SK-N-SH (cell line): ENCODE results near the gene FMNL2. TPM values are rescaled to one million over a fixed set of nuclear protein-coding genes. Genes with fewer than 3 reads are reported as not detected.

Experiments used
- CTCF ChIA-PET: fragments of 300-600, 350-600 bp; formaldehyde crosslinking; extraction: SDS; loops from one replicate; lab custom pipeline; 2021; lab: Yijun Ruan, JAX
- POLR2A ChIA-PET: fragments of 350-600 bp; sonication (Branson Sonifier 250); formaldehyde crosslinking; extraction: SDS; loops from one replicate; lab custom pipeline; 2020; ENCODE audit warnings: antibody characterized with exemption, inconsistent platforms; lab: Yijun Ruan, JAX
- DNase-seq: peaks from one replicate; pipeline ENCODE4 v3.0.0; 2012
- H2AFZ ChIP-seq: fragments of 200-600 bp; sonication (generic); 2 replicates; pipeline ENCODE4 v1.8.1; 2016; ENCODE audit warnings: antibody characterized with exemption, mild to moderate bottlenecking, low read depth
- H3F3A ChIP-seq: fragments of 200-600 bp; sonication (generic); replicated peaks from 2 replicates; pipeline ENCODE3; 2016; ENCODE audit warnings: antibody characterized with exemption, mild to moderate bottlenecking; ENCODE audit not compliant: insufficient read depth
- H3K27ac ChIP-seq, 2 experiments: fragments of 200-500 bp in 1 of 2; fragments of 200-600 bp in 1 of 2; sonication (Bioruptor generic) in 1 of 2; sonication (generic), shearing (Covaris generic) in 1 of 2; 2 replicates each; pipeline versions ENCODE4 v1.5.1 to v1.6.1; 2014 to 2016; ENCODE audit warnings: low read depth in 2 of 2, inconsistent platforms in 1 of 2, low read length in 1 of 2, mild to moderate bottlenecking in 1 of 2, mixed read lengths in 1 of 2
- H3K27me3 ChIP-seq: fragments of 200-600 bp; sonication (generic), shearing (Covaris generic); 2 replicates; pipeline ENCODE4 v1.6.1; 2016; ENCODE audit warnings: mixed run types; ENCODE audit not compliant: insufficient read depth
- H3K36me3 ChIP-seq, 2 experiments: fragments of 200-500 bp in 1 of 2; fragments of 200-600 bp in 1 of 2; sonication (Bioruptor generic) in 1 of 2; sonication (generic) in 1 of 2; replicated peaks in 1 of 2; 2 replicates each; pipeline versions ENCODE3 to v1.5.1; 2014 to 2016; ENCODE audit warnings: low read length in 1 of 2, mild to moderate bottlenecking in 1 of 2; ENCODE audit not compliant: insufficient read depth in 2 of 2, control insufficient read depth in 1 of 2
- H3K4me1 ChIP-seq, 2 experiments: fragments of 200-500 bp in 1 of 2; fragments of 200-600 bp in 1 of 2; sonication (Bioruptor generic) in 1 of 2; sonication (generic), shearing (Covaris generic) in 1 of 2; 2 replicates each; pipeline versions ENCODE4 v1.5.1 to v1.6.1; 2014 to 2016; ENCODE audit warnings: low read depth in 1 of 2, low read length in 1 of 2, mixed run types in 1 of 2; ENCODE audit not compliant: insufficient read depth in 2 of 2, control insufficient read depth in 1 of 2
- H3K4me2 ChIP-seq: fragments of 200-600 bp; sonication (generic), shearing (Covaris generic); 2 replicates; pipeline ENCODE4 v1.6.1; 2017; ENCODE audit warnings: mixed run types
- H3K4me3 ChIP-seq, 2 experiments: fragments of 200-500 bp in 1 of 2; fragments of 200-600 bp in 1 of 2; sonication (Bioruptor generic) in 1 of 2; sonication (generic), shearing (Covaris generic) in 1 of 2; 2 replicates each; pipeline versions ENCODE4 v1.5.1 to v1.8.1; 2014 to 2016; ENCODE audit warnings: low read depth in 2 of 2, inconsistent platforms in 1 of 2, low read length in 1 of 2, mild to moderate bottlenecking in 1 of 2, mixed read lengths in 1 of 2, moderate library complexity in 1 of 2
- H3K79me2 ChIP-seq: fragments of 200-600 bp; sonication (generic); 2 replicates; pipeline ENCODE4 v1.8.1; 2017; ENCODE audit warnings: mild to moderate bottlenecking; ENCODE audit not compliant: insufficient read depth
- H3K9ac ChIP-seq: fragments of 200-600 bp; sonication (generic); 2 replicates; pipeline ENCODE4 v1.6.1; 2017; ENCODE audit warnings: mixed run types
- H3K9me2 ChIP-seq: fragments of 200-600 bp; sonication (generic); 2 replicates; pipeline ENCODE4 v1.6.1; 2017; ENCODE audit warnings: mixed run types
- H3K9me3 ChIP-seq: fragments of 200-600 bp; sonication (generic); 2 replicates; pipeline ENCODE4 v1.6.1; 2017; ENCODE audit warnings: mixed run types, mild to moderate bottlenecking, moderate library complexity
- H4K20me1 ChIP-seq: fragments of 200-600 bp; sonication (generic); 2 replicates; pipeline ENCODE4 v1.6.1; 2017; ENCODE audit warnings: mild to moderate bottlenecking, mixed run types; ENCODE audit not compliant: insufficient read depth
- EP300 ChIP-seq, 2 experiments: IDR thresholded peaks; 2 replicates each; pipeline versions ENCODE4 v1.4.0 to v1.6.1; 2012; ENCODE audit warnings: borderline replicate concordance in 1 of 2, low read depth in 1 of 2, low read length in 1 of 2
- EZH2phosphoT487 ChIP-seq: fragments of 200-600 bp; sonication (generic); IDR thresholded peaks from 2 replicates; pipeline ENCODE4 v1.6.1; 2017; ENCODE audit warnings: low read depth, mixed run types, mild to moderate bottlenecking, antibody characterized with exemption, moderate library complexity, borderline replicate concordance
- FOXJ3 ChIP-seq: sonication (generic); formaldehyde crosslinking; IDR thresholded peaks from 2 replicates; pipeline ENCODE4 v1.5.1; 2020; ENCODE audit warnings: mild to moderate bottlenecking, missing genetic modification reagents
- GABPA ChIP-seq: IDR thresholded peaks from 2 replicates; pipeline ENCODE4 v1.4.0; 2012; ENCODE audit warnings: low read depth, mild to moderate bottlenecking
- GATA2 ChIP-seq: sonication (generic); formaldehyde crosslinking; IDR thresholded peaks from 2 replicates; pipeline ENCODE4 v1.5.0; 2020; ENCODE audit warnings: mild to moderate bottlenecking, missing genetic modification reagents
- MXI1 ChIP-seq: IDR thresholded peaks from 2 replicates; pipeline ENCODE4 v1.6.1; 2012; ENCODE audit warnings: mild to moderate bottlenecking, low read depth, low read length, improper control_type of control experiment
- NRF1 ChIP-seq: IDR thresholded peaks from 2 replicates; pipeline ENCODE4 v1.6.1; 2012; ENCODE audit warnings: low read depth, mild to moderate bottlenecking, low read length
- RAD21 ChIP-seq: IDR thresholded peaks from 2 replicates; pipeline ENCODE4 v1.6.1; 2012; ENCODE audit warnings: mild to moderate bottlenecking, low read length
- RXRA ChIP-seq: IDR thresholded peaks from 2 replicates; pipeline ENCODE4 v1.4.0; 2012; ENCODE audit warnings: low read depth, mild to moderate bottlenecking, borderline replicate concordance
- SIN3A ChIP-seq: IDR thresholded peaks from 2 replicates; pipeline ENCODE4 v1.6.1; 2012; ENCODE audit warnings: low read depth, mild to moderate bottlenecking, low read length, moderate library complexity, borderline replicate concordance
- SMC3 ChIP-seq: IDR thresholded peaks from 2 replicates; pipeline ENCODE4 v1.6.1; 2012; ENCODE audit warnings: low read depth, low read length, improper control_type of control experiment
- WGBS: methylation state at CpG from one replicate; pipeline ENCODE4 v1.1.6; 2017; ENCODE audit warnings: low lambda C conversion rate; 5-methylcytosine and 5-hydroxymethylcytosine counted together
- polyA plus RNA-seq, 3 experiments: library from polyadenylated mRNA; depleted of rRNA; stranded (reverse); fragments of >200 nt; gene quantifications; 2 replicates each; pipeline ENCODE4 v1.2.3, GENCODE V29; 2012
- TF ChIP-seq, protein P1 (sequence below): IDR thresholded peaks from 2 replicates; pipeline ENCODE4; 2012
- TF ChIP-seq, protein P2 (sequence below): fragments of 200-600 bp; sonication (generic); IDR thresholded peaks from 2 replicates; pipeline ENCODE4 v1.6.1; 2017; ENCODE audit warnings: antibody characterized with exemption, mild to moderate bottlenecking, moderate library complexity
- TF ChIP-seq, protein P3 (sequence below): fragments of 150-350 bp; IDR thresholded peaks from 2 replicates; pipeline ENCODE4 v1.6.1; 2016; ENCODE audit warnings: mild to moderate bottlenecking, low read depth, low read length
- TF ChIP-seq, protein P4 (sequence below): IDR thresholded peaks from 2 replicates; pipeline ENCODE4 v1.4.0; 2012; ENCODE audit warnings: low read depth, borderline replicate concordance
- TF ChIP-seq, protein P5 (sequence below): fragments of 150-350 bp; IDR thresholded peaks from 2 replicates; pipeline ENCODE4 v1.6.1; 2017; ENCODE audit warnings: antibody characterized with exemption, low read length, low read depth, borderline replicate concordance

Gene FMNL2
- polyA plus RNA-seq, 1 of the 3 experiments (the other 2 are of a cell fraction), result 14.5 TPM

DNA sequence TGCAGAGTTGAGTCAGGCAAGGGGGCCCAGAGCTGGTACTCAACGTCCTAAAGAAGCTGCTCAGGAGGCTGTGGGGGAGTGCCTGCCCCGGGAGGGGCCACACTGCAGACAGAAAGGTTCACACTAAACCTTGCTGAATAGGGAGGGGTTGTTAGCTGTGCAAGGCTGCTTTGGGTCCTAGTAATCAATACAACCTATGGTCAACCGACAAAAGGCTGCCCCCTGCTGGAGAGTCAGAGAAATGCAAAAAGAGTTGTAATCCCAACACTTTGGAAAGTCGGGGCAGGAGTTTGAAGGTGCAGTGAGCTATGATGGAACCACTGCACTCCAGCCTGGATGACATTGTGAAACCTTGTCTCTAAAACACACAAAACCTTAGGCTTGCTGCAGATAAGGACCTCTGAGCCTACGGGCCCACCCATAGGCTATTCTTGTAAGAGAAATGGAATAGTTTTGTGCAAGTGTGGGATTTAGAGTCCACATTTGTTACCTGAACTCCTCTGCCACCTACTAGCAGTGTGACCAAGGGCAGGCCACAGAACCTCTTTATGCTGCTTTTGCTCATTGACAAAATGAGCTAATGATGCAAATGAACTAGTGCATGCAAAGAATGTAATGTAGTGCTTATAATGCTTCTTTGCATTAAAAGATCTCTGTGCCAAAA, 300.8 kb downstream of the FMNL2 start:
- no peaks in the 10 kb centered on the region for H3K9me2 ChIP-seq
- H3K4me3 ChIP-seq, result no peak overlapping the region
- H3K9ac ChIP-seq, result no peak overlapping the region
- H3K9me3 ChIP-seq, result no peaks in the 10 kb centered on the region
- peaks cover 15 to 61% of the 10 kb centered on the region in 2 experiments for H3K36me3 ChIP-seq
- DNase-seq, result peak; percentile 60
- H3F3A ChIP-seq, result no peaks in the 10 kb centered on the region
- no peaks in the 10 kb centered on the region for H3K4me1 ChIP-seq
- no peaks in the 10 kb centered on the region for H3K79me2 ChIP-seq
- H2AFZ ChIP-seq, result no peak overlapping the region
- ChIA-PET CTCF (interaction anchor here (0.7 to 4.4 kb wide), 57 partner anchors 8 to 619 kb away, joined by 3 to 37 read pairs (median 4); partner anchors contain the start of gene STAM2), POLR2A (no interaction called here)
- no peaks in the 10 kb centered on the region for H4K20me1 ChIP-seq
- H3K4me2 ChIP-seq, result no peak overlapping the region
- H3K27me3 ChIP-seq, result no peaks in the 10 kb centered on the region
- WGBS, result 31% methylated on average over 5 of the region's 5 CpGs
- no peak overlapping the region for H3K27ac ChIP-seq
- TF ChIP-seq GABPA (no peak), RAD21 (peak; percentile 80), SMC3 (peak; percentile 86)
- TF ChIP-seq, protein P1, sequence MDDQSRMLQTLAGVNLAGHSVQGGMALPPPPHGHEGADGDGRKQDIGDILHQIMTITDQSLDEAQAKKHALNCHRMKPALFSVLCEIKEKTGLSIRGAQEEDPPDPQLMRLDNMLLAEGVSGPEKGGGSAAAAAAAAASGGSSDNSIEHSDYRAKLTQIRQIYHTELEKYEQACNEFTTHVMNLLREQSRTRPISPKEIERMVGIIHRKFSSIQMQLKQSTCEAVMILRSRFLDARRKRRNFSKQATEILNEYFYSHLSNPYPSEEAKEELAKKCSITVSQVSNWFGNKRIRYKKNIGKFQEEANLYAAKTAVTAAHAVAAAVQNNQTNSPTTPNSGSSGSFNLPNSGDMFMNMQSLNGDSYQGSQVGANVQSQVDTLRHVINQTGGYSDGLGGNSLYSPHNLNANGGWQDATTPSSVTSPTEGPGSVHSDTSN, result no peak
- TF ChIP-seq, protein P2, sequence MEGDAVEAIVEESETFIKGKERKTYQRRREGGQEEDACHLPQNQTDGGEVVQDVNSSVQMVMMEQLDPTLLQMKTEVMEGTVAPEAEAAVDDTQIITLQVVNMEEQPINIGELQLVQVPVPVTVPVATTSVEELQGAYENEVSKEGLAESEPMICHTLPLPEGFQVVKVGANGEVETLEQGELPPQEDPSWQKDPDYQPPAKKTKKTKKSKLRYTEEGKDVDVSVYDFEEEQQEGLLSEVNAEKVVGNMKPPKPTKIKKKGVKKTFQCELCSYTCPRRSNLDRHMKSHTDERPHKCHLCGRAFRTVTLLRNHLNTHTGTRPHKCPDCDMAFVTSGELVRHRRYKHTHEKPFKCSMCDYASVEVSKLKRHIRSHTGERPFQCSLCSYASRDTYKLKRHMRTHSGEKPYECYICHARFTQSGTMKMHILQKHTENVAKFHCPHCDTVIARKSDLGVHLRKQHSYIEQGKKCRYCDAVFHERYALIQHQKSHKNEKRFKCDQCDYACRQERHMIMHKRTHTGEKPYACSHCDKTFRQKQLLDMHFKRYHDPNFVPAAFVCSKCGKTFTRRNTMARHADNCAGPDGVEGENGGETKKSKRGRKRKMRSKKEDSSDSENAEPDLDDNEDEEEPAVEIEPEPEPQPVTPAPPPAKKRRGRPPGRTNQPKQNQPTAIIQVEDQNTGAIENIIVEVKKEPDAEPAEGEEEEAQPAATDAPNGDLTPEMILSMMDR, result peak; percentile 86

DNA sequence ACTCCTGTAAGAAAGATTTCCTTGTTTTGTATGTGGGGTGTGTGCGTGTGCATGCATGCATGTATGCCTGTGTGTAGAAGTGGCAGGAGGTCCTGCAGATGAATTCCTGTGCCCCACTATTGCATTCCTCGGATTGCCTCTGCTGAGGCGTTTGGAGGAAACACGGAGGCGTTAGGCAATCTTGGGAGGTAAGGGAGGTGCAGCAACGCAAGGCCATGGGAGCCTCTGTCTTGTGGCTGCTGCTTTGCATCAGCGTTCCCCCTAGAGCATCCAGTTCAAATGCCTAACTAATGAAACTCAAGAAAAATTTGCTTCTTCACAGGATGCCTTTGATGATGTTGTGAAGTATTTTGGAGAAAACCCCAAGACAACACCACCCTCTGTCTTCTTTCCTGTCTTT, 302.3 kb downstream of the FMNL2 start:
- ChIA-PET POLR2A (no interaction called here), CTCF (interaction anchor here (1.3 to 2.2 kb wide), 2 partner anchors 448 to 461 kb away, joined by 6 to 7 read pairs; partner anchors contain the start of gene STAM2)
- Histone ChIP-seq H3K27ac (no peak overlapping the region), H3F3A (no peaks in the 10 kb centered on the region), H3K4me1 (no peaks in the 10 kb centered on the region), H3K9me3 (no peaks in the 10 kb centered on the region), H3K79me2 (no peaks in the 10 kb centered on the region), H2AFZ (no peak overlapping the region), H3K9me2 (no peaks in the 10 kb centered on the region), H3K4me3 (no peak overlapping the region), H3K4me2 (no peak overlapping the region), H3K9ac (no peak overlapping the region), H3K36me3 (peaks cover 25 to 65% of the 10 kb centered on the region in 2 experiments), H3K27me3 (no peaks in the 10 kb centered on the region), H4K20me1 (no peaks in the 10 kb centered on the region)
- 92% methylated on average over 6 of the region's 7 CpGs for WGBS
- DNase-seq, result no peak
- TF ChIP-seq EP300 (IDR thresholded peaks at IDR 0.05; ENCODE audit: borderline replicate concordance in 1 of 2, low read depth in 1 of 2, low read length in 1 of 2) (no peak), GATA2 (CRISPR knock-in tag) (no peak), NRF1 (no peak), RAD21 (no peak), RXRA (no peak), MXI1 (no peak), SIN3A (no peak), EZH2phosphoT487 (no peak), FOXJ3 (CRISPR knock-in tag) (no peak)
- TF ChIP-seq, protein P3, sequence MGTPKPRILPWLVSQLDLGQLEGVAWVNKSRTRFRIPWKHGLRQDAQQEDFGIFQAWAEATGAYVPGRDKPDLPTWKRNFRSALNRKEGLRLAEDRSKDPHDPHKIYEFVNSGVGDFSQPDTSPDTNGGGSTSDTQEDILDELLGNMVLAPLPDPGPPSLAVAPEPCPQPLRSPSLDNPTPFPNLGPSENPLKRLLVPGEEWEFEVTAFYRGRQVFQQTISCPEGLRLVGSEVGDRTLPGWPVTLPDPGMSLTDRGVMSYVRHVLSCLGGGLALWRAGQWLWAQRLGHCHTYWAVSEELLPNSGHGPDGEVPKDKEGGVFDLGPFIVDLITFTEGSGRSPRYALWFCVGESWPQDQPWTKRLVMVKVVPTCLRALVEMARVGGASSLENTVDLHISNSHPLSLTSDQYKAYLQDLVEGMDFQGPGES, result no peak
- TF ChIP-seq, protein P4, sequence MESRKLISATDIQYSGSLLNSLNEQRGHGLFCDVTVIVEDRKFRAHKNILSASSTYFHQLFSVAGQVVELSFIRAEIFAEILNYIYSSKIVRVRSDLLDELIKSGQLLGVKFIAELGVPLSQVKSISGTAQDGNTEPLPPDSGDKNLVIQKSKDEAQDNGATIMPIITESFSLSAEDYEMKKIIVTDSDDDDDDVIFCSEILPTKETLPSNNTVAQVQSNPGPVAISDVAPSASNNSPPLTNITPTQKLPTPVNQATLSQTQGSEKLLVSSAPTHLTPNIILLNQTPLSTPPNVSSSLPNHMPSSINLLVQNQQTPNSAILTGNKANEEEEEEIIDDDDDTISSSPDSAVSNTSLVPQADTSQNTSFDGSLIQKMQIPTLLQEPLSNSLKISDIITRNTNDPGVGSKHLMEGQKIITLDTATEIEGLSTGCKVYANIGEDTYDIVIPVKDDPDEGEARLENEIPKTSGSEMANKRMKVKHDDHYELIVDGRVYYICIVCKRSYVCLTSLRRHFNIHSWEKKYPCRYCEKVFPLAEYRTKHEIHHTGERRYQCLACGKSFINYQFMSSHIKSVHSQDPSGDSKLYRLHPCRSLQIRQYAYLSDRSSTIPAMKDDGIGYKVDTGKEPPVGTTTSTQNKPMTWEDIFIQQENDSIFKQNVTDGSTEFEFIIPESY, result no peak
- TF ChIP-seq, protein P5, sequence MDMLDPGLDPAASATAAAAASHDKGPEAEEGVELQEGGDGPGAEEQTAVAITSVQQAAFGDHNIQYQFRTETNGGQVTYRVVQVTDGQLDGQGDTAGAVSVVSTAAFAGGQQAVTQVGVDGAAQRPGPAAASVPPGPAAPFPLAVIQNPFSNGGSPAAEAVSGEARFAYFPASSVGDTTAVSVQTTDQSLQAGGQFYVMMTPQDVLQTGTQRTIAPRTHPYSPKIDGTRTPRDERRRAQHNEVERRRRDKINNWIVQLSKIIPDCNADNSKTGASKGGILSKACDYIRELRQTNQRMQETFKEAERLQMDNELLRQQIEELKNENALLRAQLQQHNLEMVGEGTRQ, result no peak
- TF ChIP-seq, protein P2, result no peak
